SU-DHL-6 (cell line): ENCODE results near the gene BCAS1.
"Not testable (repeated sequence)": the region's sequence is repeated elsewhere in the genome, so short reads cannot be mapped to it uniquely, and the experiment has no call there.

Experiments
- EZH2phosphoT487 ChIP-seq: fragments of 200-600 bp; sonication (generic), shearing (Covaris generic); conservative IDR thresholded peaks from 2 replicates; pipeline ENCODE4 v1.6.1; 2018; ENCODE audit warnings: mild to moderate bottlenecking, antibody characterized with exemption, low read length, moderate library complexity, mixed read lengths
- TF ChIP-seq, protein P1 (sequence below): fragments of 200-600 bp; sonication (generic); IDR thresholded peaks from one replicate; pipeline ENCODE4 v1.5.1; 2017; ENCODE audit warnings: antibody characterized with exemption, mild to moderate bottlenecking, low read length, moderate library complexity; ENCODE audit not compliant: insufficient read depth, poor library complexity, severe bottlenecking

DNA sequence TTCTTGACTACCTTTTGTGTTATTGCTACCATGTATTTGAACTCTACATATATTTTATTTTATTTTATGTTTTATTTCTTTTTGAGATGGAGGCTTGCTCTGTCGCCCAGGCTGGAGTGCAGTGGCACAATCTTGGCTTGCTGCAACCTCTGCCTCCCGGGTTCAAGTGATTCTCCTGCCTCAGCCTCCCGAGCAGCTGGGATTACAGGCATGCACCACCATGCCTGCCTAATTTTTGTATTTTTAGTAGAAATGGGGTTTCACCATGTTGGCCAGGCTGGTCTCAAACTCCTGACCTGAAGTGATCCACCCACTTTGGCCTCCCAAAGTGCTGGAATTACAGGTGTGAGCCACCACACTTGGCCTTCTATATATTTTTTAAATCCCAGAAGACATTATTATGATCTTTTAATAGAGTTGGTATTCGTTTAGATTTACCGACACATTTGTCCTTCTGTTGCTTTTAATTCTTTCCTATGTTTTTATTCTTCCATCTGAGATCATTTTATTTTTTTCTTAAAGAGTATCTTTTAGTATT lies 137.7 kb downstream of the BCAS1 start:
- TF ChIP-seq, protein P1, sequence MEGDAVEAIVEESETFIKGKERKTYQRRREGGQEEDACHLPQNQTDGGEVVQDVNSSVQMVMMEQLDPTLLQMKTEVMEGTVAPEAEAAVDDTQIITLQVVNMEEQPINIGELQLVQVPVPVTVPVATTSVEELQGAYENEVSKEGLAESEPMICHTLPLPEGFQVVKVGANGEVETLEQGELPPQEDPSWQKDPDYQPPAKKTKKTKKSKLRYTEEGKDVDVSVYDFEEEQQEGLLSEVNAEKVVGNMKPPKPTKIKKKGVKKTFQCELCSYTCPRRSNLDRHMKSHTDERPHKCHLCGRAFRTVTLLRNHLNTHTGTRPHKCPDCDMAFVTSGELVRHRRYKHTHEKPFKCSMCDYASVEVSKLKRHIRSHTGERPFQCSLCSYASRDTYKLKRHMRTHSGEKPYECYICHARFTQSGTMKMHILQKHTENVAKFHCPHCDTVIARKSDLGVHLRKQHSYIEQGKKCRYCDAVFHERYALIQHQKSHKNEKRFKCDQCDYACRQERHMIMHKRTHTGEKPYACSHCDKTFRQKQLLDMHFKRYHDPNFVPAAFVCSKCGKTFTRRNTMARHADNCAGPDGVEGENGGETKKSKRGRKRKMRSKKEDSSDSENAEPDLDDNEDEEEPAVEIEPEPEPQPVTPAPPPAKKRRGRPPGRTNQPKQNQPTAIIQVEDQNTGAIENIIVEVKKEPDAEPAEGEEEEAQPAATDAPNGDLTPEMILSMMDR = not testable (repeated sequence)
- TF ChIP-seq EZH2phosphoT487 = not testable (repeated sequence)
